GM12878 (cell line): ENCODE data around the gene FGFR2. TPM values are rescaled to one million over a fixed set of nuclear protein-coding genes. Genes with fewer than 3 reads are reported as not detected.

Experiments used
- CEBPB ChIP-seq, 2 experiments: fragments of 150-350 bp in 1 of 2; IDR thresholded peaks; 2 replicates each; pipeline ENCODE4 v1.6.1; 2012 to 2014; ENCODE audit warnings: low read depth in 2 of 2, low read length in 2 of 2, borderline replicate concordance in 1 of 2, inconsistent platforms in 1 of 2
- CTCF ChIP-seq, 3 experiments: IDR thresholded peaks in 2 of 3; conservative IDR thresholded peaks in 1 of 3; 2 replicates each; pipeline ENCODE4 v1.5.1; 2011; ENCODE audit warnings: low read depth in 3 of 3, low read length in 3 of 3, mild to moderate bottlenecking in 3 of 3, control low read depth in 2 of 3, moderate library complexity in 2 of 3, inconsistent platforms in 1 of 3, mixed read lengths in 1 of 3; ENCODE audit not compliant: control insufficient read depth in 2 of 3, insufficient read depth in 1 of 3; ENCODE audit errors: extremely low read depth in 1 of 3
- DPF2 ChIP-seq: fragments of 450-650 bp; IDR thresholded peaks from 2 replicates; pipeline ENCODE4 v1.6.1; 2017; ENCODE audit warnings: mild to moderate bottlenecking
- HCFC1 ChIP-seq: fragments of 150-350 bp; IDR thresholded peaks from 2 replicates; pipeline ENCODE4 v1.6.1; 2014; ENCODE audit warnings: low read length
- KLF5 ChIP-seq: fragments of 450-650 bp; IDR thresholded peaks from 2 replicates; pipeline ENCODE4 v1.6.1; 2014; ENCODE audit warnings: mild to moderate bottlenecking; ENCODE audit not compliant: partially characterized antibody
- PAX5 ChIP-seq: IDR thresholded peaks from 2 replicates; pipeline ENCODE4 v1.6.1; 2011; ENCODE audit warnings: low read depth, low read length, borderline replicate concordance
- SIN3A ChIP-seq: IDR thresholded peaks from 2 replicates; pipeline ENCODE4 v1.6.1; 2012; ENCODE audit warnings: low read depth, low read length, improper control_type of control experiment
- SREBF1 ChIP-seq: IDR thresholded peaks from 2 replicates; pipeline ENCODE4 v1.6.1; 2012; ENCODE audit warnings: mild to moderate bottlenecking, low read length
- ZBTB11 ChIP-seq: fragments of 450-650 bp; formaldehyde crosslinking; IDR thresholded peaks from 2 replicates; pipeline ENCODE4 v1.5.0; 2022; ENCODE audit warnings: mild to moderate bottlenecking, missing genetic modification characterization
- ZBTB4 ChIP-seq: fragments of 450-650 bp; formaldehyde crosslinking; IDR thresholded peaks from 2 replicates; pipeline ENCODE4 v1.4.0; 2022; ENCODE audit warnings: mild to moderate bottlenecking, moderate library complexity
- polyA plus RNA-seq, 11 experiments: library from polyadenylated mRNA; depleted of rRNA in 4 of 11; unstranded in 6 of 11; stranded (reverse) in 5 of 11; fragments of >200 nt; fragmentation: Nextera tagmentation in 4 of 11; fragmentation: Illumina TruSeq in 1 of 11; extraction: Ambion mirVana in 4 of 11; extraction: Trizol in 1 of 11; gene quantifications; 1 replicate in 1 of 11; 2 replicates in 10 of 11; pipeline versions ENCODE4 v1.2.1 to v1.2.3, GENCODE V29; 2011 to 2016; ENCODE audit warnings: inconsistent platforms in 2 of 11, missing spikeins in 2 of 11, low read depth in 1 of 11
- total RNA-seq, 4 experiments: library from RNA; depleted of rRNA in 3 of 4; stranded (reverse); fragments of >200 nt in 3 of 4; fragmentation: Illumina TruSeq in 1 of 4; extraction: Trizol in 1 of 4; gene quantifications; 2 replicates each; pipeline versions ENCODE4 v1.2.1 to v1.2.3, GENCODE V29; 2013 to 2021

FGFR2 gene
- total and polyA plus RNA-seq, 10 of the 15 experiments (the other 5 are each of a cell fraction or from before 2014, with no cell fraction given) = 0.04 to 0.15 TPM; not detected in 8

GRCh38 chr10:121640266-121640665 is 42.0 kb upstream of the FGFR2 start (continued):
- TF ChIP-seq CEBPB (IDR thresholded peaks at IDR 0.05; ENCODE audit: borderline replicate concordance in 1 of 2, low read depth in 2 of 2, low read length in 2 of 2) (no peak), ZBTB4 (CRISPR knock-in tag) (no peak), PAX5 (no peak), CTCF (IDR thresholded peaks at IDR 0.05 in 2 of 3, conservative IDR thresholded peaks at IDR 0.05 in 1 of 3; ENCODE audit: control insufficient read depth in 2 of 3, extremely low read depth in 1 of 3, insufficient read depth in 1 of 3, low read depth in 3 of 3, low read length in 3 of 3) (no peak), DPF2 (no peak), SREBF1 (no peak), ZBTB11 (CRISPR knock-in tag) (no peak), KLF5 (no peak), SIN3A (no peak), HCFC1 (no peak)
